ENCODE data around the gene RAB7A. TPM values are rescaled to one million over a fixed set of nuclear protein-coding genes. Genes with fewer than 3 reads are reported as not detected.

RAB7A gene
- total RNA-seq, result 100 to 1,000 TPM; 145 to 166 TPM
- total RNA-seq, result 46.1 to 76.1 reads per million in 2 donors

GRCh38 chr3:128726023-128727016, at the start of gene RAB7A:
RAB7A (plus strand) TSS chr3:128726183; CDS start chr3:128795368, 69,185 bp downstream.
- H3K27ac Mint-ChIP-seq, result peak within 1 kb of the TSS; percentile 90
- peaks cover 9% of the 10 kb centered on the region for H3K27me3 Mint-ChIP-seq
- DNase-seq (peak; percentile 93 to 95 (median 94)), ATAC-seq (peak; percentile 96)
- H3K4me3 Mint-ChIP-seq, result peak within 1 kb of the TSS; percentile 98
- H3K4me1 Mint-ChIP-seq, result peaks cover 37% of the 10 kb centered on the region
- no peaks in the 10 kb centered on the region for H3K9me3 ChIP-seq (ENCODE audit: control insufficient read depth, low read length, poor library complexity, severe bottlenecking)
- H3K36me3 Mint-ChIP-seq (ENCODE audit: low read depth), result peaks cover 2% of the 10 kb centered on the region

DNA sequence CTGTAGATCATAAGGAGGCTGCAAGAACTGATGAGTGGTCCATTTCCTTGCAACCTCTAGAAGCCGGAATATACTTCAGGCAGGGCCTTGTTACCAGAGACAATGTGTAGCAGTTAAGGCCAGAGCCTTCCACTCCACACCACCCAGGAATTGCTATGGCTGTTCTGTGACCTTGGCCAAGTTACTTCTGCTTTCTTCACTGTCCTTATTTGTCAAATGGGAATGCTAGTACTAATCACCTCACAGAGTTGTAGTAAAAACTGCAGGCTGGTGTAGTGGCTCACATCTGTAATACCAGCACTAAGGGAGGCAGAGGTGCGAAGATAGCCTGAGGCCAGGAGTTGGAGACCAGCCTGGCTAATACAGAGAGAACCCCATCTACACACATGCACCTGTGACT, 46.6 kb upstream of the RAB7A start:
- ATAC-seq (no peak), DNase-seq (no peak)
- peaks cover 12% of the 10 kb centered on the region for H3K4me1 Mint-ChIP-seq
- peak overlapping the region; percentile 97 for H3K27ac Mint-ChIP-seq
- peak overlapping the region; percentile 39 for H3K4me3 Mint-ChIP-seq
- peaks cover 4% of the 10 kb centered on the region for H3K36me3 Mint-ChIP-seq (ENCODE audit: low read depth)
- no peaks in the 10 kb centered on the region for H3K9me3 ChIP-seq (ENCODE audit: control insufficient read depth, low read length, poor library complexity, severe bottlenecking)
- no peaks in the 10 kb centered on the region for H3K27me3 Mint-ChIP-seq

GRCh38 chr3:128680603-128681368, 45.2 kb upstream of the RAB7A start:
- ATAC-seq (peak; percentile 91), DNase-seq (peak; percentile 93 to 95 (median 93))
- Mint-ChIP-seq H3K27me3 (no peaks in the 10 kb centered on the region), H3K36me3 (ENCODE audit: low read depth) (peaks cover 4% of the 10 kb centered on the region), H3K4me3 (peak overlapping the region; percentile 90), H3K4me1 (peaks cover 9% of the 10 kb centered on the region), H3K27ac (peak overlapping the region; percentile 97)
- no peaks in the 10 kb centered on the region for H3K9me3 ChIP-seq (ENCODE audit: control insufficient read depth, low read length, poor library complexity, severe bottlenecking)

DNA sequence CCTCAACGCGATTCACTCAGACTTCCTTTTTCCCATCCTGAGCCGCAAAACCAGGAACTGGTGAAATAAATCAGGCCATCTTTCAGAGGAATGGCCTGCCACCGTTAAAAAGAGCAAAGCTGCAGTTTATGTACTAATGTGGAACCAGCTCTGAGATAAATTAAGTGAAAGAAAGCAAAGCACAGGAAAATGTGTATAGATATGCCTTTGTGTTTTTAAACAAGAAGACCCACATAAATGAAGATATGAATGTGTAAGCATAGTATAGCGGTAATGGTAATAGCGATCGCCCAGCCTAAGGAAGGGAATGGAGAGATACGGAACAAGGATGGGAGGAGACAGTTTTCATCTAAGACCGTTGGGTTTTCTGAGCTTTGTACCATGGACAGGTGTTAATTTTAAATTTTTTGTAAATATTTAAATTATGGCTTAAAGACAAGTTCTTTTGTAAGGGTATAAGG, 44.6 kb upstream of the RAB7A start:
- Mint-ChIP-seq H3K27me3 (no peaks in the 10 kb centered on the region), H3K4me1 (peaks cover 8% of the 10 kb centered on the region), H3K4me3 (peak overlapping the region; percentile 90), H3K27ac (peak overlapping the region; percentile 97), H3K36me3 (ENCODE audit: low read depth) (peaks cover 4% of the 10 kb centered on the region)
- ATAC-seq (no peak), DNase-seq (no peak)
- H3K9me3 ChIP-seq (ENCODE audit: control insufficient read depth, low read length, poor library complexity, severe bottlenecking), result no peaks in the 10 kb centered on the region

- no peak overlapping the region for H3K27ac Mint-ChIP-seq
- H3K4me3 Mint-ChIP-seq, result no peak overlapping the region
- H3K4me1 Mint-ChIP-seq, result peaks cover 11% of the 10 kb centered on the region
- ATAC-seq, result no peak
- H3K9me3 ChIP-seq (ENCODE audit: control insufficient read depth, low read length, poor library complexity, severe bottlenecking), result no peaks in the 10 kb centered on the region
- DNase-seq, result no peak
- no peaks in the 10 kb centered on the region for H3K27me3 Mint-ChIP-seq
- H3K36me3 Mint-ChIP-seq (ENCODE audit: low read depth), result peaks cover 4% of the 10 kb centered on the region
Measured at GRCh38 chr3:128683957-128684356, 42.0 kb upstream of the RAB7A start.

GRCh38 chr3:128684986-128685726, 40.8 kb upstream of the RAB7A start:
- H3K4me1 Mint-ChIP-seq, result peaks cover 11% of the 10 kb centered on the region
- no peak for ATAC-seq
- peaks cover 4% of the 10 kb centered on the region for H3K36me3 Mint-ChIP-seq (ENCODE audit: low read depth)
- no peak overlapping the region for H3K27ac Mint-ChIP-seq
- no peaks in the 10 kb centered on the region for H3K9me3 ChIP-seq (ENCODE audit: control insufficient read depth, low read length, poor library complexity, severe bottlenecking)
- DNase-seq, result no peak
- H3K4me3 Mint-ChIP-seq, result no peak overlapping the region
- H3K27me3 Mint-ChIP-seq, result no peaks in the 10 kb centered on the region

DNA sequence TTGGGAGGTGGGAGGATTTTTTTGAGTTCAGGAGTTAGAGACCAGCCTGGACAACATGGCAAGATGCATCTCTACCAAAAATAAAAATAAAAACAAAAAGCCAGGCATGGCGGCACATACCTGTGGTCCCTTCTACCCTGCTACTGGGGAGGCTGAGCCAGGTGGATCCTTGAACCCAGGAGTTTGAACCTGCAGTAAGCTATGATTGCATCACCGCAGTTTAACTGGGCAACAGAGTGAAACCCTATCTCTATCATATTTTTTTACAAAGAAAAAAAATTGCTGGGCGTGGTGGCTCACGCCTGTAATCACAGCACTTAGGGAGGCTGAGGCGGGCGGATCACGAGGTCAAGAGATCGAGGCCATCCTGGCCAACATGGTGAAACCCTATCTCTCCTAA, 39.5 kb upstream of the RAB7A start:
- H3K4me1 Mint-ChIP-seq, result peaks cover 5% of the 10 kb centered on the region
- no peak for DNase-seq

GRCh38 chr3:128689060-128689459, 36.9 kb upstream of the RAB7A start:
- Mint-ChIP-seq H3K4me1 (peaks cover 5% of the 10 kb centered on the region), H3K27me3 (no peaks in the 10 kb centered on the region), H3K27ac (no peak overlapping the region), H3K4me3 (no peak overlapping the region), H3K36me3 (ENCODE audit: low read depth) (no peaks in the 10 kb centered on the region)
- DNase-seq, result no peak
- no peaks in the 10 kb centered on the region for H3K9me3 ChIP-seq (ENCODE audit: control insufficient read depth, low read length, poor library complexity, severe bottlenecking)
- ATAC-seq, result no peak

More for the DNA sequence above, 39.5 kb upstream of the RAB7A start:
- Mint-ChIP-seq H3K27me3 (no peaks in the 10 kb centered on the region), H3K27ac (no peak overlapping the region), H3K4me3 (no peak overlapping the region), H3K36me3 (ENCODE audit: low read depth) (peaks cover under 1% of the 10 kb centered on the region)
- ATAC-seq, result no peak
- H3K9me3 ChIP-seq (ENCODE audit: control insufficient read depth, low read length, poor library complexity, severe bottlenecking), result no peaks in the 10 kb centered on the region

- no peaks in the 10 kb centered on the region for H3K4me1 Mint-ChIP-seq
- H3K9me3 ChIP-seq (ENCODE audit: control insufficient read depth, low read length, poor library complexity, severe bottlenecking), result no peaks in the 10 kb centered on the region
- DNase-seq (no peak), ATAC-seq (no peak)
- H3K36me3 Mint-ChIP-seq (ENCODE audit: low read depth), result peaks cover 3% of the 10 kb centered on the region
- no peak overlapping the region for H3K27ac Mint-ChIP-seq
- no peaks in the 10 kb centered on the region for H3K27me3 Mint-ChIP-seq
- H3K4me3 Mint-ChIP-seq, result no peak overlapping the region
Measured at GRCh38 chr3:128693696-128694095, 32.3 kb upstream of the RAB7A start.

DNA sequence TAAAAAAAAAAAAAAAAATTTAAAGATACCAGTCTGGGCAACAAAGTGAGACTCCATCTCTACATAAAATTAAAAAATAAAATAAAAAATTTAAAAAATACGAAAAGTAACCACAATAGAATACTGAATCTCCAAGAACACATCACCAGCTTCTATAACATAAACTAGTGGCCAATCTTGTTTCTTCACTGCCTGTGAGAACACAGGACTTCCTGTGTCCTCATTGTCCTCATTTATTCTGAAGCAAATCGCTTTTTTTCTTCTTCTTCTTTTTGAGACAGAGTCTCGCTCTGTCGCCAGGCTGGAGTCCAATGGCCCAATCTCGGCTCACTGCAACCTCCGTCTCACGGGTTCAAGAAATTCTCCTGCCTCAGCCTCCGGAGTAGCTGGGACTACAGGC, 28.6 kb upstream of the RAB7A start:
- no peaks in the 10 kb centered on the region for H3K9me3 ChIP-seq (ENCODE audit: control insufficient read depth, low read length, poor library complexity, severe bottlenecking)
- Mint-ChIP-seq H3K27me3 (no peaks in the 10 kb centered on the region), H3K4me3 (no peak overlapping the region), H3K36me3 (ENCODE audit: low read depth) (peaks cover 3% of the 10 kb centered on the region), H3K27ac (no peak overlapping the region), H3K4me1 (peaks cover 2% of the 10 kb centered on the region)
- no peak for DNase-seq
- ATAC-seq, result no peak

- ATAC-seq (peak; percentile 65), DNase-seq (peak in 1 of 3 donors; percentile 13)
- no peaks in the 10 kb centered on the region for H3K9me3 ChIP-seq (ENCODE audit: control insufficient read depth, low read length, poor library complexity, severe bottlenecking)
- Mint-ChIP-seq H3K4me1 (peaks cover 2% of the 10 kb centered on the region), H3K4me3 (peak overlapping the region; percentile 84), H3K27ac (no peak overlapping the region), H3K27me3 (no peaks in the 10 kb centered on the region), H3K36me3 (ENCODE audit: low read depth) (peaks cover 3% of the 10 kb centered on the region)
Measured at GRCh38 chr3:128698211-128699047, 27.6 kb upstream of the RAB7A start.

All from T-helper 17 cell (primary cell).